Measurements from ENCODE around the gene GPR15. TPM values are rescaled to one million over a fixed set of nuclear protein-coding genes. Genes with fewer than 3 reads are reported as not detected.
A peak's percentile ranks its signal among the peaks of the same experiment; 100 is the strongest.

Gene GPR15
- total and polyA plus RNA-seq, 2 donors from 2014 or later, result not detected

DNA sequence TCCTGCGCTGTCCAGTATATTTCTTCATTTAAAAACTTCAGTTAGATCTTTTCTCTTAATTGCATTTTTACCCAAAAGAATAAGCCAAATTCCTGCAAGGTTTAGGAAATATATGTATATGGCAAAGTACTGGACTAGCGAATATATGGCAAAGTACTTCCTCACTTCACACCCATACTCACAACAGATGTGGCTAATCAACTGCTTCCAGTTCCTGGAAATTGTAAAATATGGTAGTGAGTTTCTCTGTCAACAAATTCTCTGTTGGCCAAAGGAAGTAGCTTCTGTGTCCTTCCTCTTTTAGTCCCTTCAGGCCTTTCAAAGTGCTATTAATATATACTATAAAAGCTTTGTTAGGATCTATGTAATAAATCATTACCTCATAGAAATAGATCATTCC lies 22.0 kb downstream of the GPR15 start:
- FAIRE-seq, result no peak
- Histone ChIP-seq H3K9me3 (ENCODE audit: control insufficient read depth in 2 of 3, insufficient read depth in 1 of 3, low read length in 3 of 3) (no peaks in the 10 kb centered on the region), H3K4me3 (ENCODE audit: low read length in 3 of 3) (no peak overlapping the region), H3K27ac (ENCODE audit: low read depth in 2 of 2, low read length in 2 of 2) (no peak overlapping the region), H3K9ac (ENCODE audit: low read length in 3 of 3) (no peak overlapping the region), H3K27me3 (ENCODE audit: control insufficient read depth, insufficient read depth, low read length) (no peaks in the 10 kb centered on the region), H3K36me3 (ENCODE audit: control insufficient read depth in 2 of 3, insufficient read depth in 3 of 3, low read length in 3 of 3) (no peaks in the 10 kb centered on the region), H3K4me1 (ENCODE audit: control insufficient read depth in 2 of 3, insufficient read depth in 2 of 3, low read depth in 1 of 3, low read length in 3 of 3) (no peaks in the 10 kb centered on the region)
- intact Hi-C loops (cut with DNase I), result no loop called here
- TF ChIP-seq, protein P1, sequence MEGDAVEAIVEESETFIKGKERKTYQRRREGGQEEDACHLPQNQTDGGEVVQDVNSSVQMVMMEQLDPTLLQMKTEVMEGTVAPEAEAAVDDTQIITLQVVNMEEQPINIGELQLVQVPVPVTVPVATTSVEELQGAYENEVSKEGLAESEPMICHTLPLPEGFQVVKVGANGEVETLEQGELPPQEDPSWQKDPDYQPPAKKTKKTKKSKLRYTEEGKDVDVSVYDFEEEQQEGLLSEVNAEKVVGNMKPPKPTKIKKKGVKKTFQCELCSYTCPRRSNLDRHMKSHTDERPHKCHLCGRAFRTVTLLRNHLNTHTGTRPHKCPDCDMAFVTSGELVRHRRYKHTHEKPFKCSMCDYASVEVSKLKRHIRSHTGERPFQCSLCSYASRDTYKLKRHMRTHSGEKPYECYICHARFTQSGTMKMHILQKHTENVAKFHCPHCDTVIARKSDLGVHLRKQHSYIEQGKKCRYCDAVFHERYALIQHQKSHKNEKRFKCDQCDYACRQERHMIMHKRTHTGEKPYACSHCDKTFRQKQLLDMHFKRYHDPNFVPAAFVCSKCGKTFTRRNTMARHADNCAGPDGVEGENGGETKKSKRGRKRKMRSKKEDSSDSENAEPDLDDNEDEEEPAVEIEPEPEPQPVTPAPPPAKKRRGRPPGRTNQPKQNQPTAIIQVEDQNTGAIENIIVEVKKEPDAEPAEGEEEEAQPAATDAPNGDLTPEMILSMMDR (IDR thresholded peaks at IDR 0.05; ENCODE audit: borderline replicate concordance, extremely low read depth, insufficient read depth), result no peak
- DNase-seq, result peak in 2 of 5 donors; percentile 40 to 75

DNA sequence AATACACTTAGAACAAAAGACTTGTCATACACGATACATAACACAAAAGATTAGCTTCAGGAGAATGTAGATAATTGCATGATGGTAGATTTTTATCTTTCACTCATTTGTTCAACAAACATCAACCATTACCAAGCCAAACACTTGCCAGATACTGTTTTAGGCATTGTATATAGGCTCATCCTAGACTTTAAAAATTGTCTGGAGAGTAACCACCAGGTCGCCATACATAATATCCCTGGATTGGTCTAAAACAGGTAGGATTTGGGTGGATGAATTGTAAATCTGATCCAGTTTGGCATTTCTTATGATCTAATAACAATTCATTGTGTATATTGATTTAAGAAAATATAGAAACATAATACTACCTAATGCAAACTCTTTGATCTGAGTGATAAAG lies 22.8 kb downstream of the GPR15 start:
- FAIRE-seq (no peak), DNase-seq (no peak)
- Histone ChIP-seq H3K9me3 (ENCODE audit: control insufficient read depth in 2 of 3, insufficient read depth in 1 of 3, low read length in 3 of 3) (no peaks in the 10 kb centered on the region), H3K4me3 (ENCODE audit: low read length in 3 of 3) (no peak overlapping the region), H3K27me3 (ENCODE audit: control insufficient read depth, insufficient read depth, low read length) (no peaks in the 10 kb centered on the region), H3K27ac (ENCODE audit: low read depth in 2 of 2, low read length in 2 of 2) (no peak overlapping the region), H3K9ac (ENCODE audit: low read length in 3 of 3) (no peak overlapping the region), H3K4me1 (ENCODE audit: control insufficient read depth in 2 of 3, insufficient read depth in 2 of 3, low read depth in 1 of 3, low read length in 3 of 3) (no peaks in the 10 kb centered on the region), H3K36me3 (ENCODE audit: control insufficient read depth in 2 of 3, insufficient read depth in 3 of 3, low read length in 3 of 3) (no peaks in the 10 kb centered on the region)
- TF ChIP-seq, protein P1 (IDR thresholded peaks at IDR 0.05; ENCODE audit: borderline replicate concordance, extremely low read depth, insufficient read depth), result no peak
- intact Hi-C loops (cut with DNase I), result no loop called here

DNA sequence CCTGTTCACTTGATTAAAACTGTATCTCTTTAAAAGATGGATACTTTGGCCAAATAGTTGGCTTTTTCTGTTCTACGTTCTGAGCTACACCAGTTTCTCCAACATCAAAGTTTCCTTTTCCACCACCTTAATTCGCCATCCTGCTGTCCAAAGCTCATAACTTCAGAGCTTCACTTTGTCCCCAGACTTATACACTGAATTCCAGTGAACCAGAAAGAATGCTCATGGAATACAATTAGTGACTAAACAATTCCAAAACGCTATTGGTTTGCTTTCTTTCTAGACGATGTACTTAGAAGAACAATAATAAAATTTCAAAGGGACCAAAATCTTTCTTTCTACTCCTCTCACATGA lies 23.2 kb downstream of the GPR15 start:
- Histone ChIP-seq H3K36me3 (ENCODE audit: control insufficient read depth in 2 of 3, insufficient read depth in 3 of 3, low read length in 3 of 3) (no peaks in the 10 kb centered on the region), H3K4me3 (ENCODE audit: low read length in 3 of 3) (no peak overlapping the region), H3K9me3 (ENCODE audit: control insufficient read depth in 2 of 3, insufficient read depth in 1 of 3, low read length in 3 of 3) (no peaks in the 10 kb centered on the region), H3K9ac (ENCODE audit: low read length in 3 of 3) (no peak overlapping the region), H3K4me1 (ENCODE audit: control insufficient read depth in 2 of 3, insufficient read depth in 2 of 3, low read depth in 1 of 3, low read length in 3 of 3) (no peaks in the 10 kb centered on the region), H3K27ac (ENCODE audit: low read depth in 2 of 2, low read length in 2 of 2) (no peak overlapping the region), H3K27me3 (ENCODE audit: control insufficient read depth, insufficient read depth, low read length) (no peaks in the 10 kb centered on the region)
- TF ChIP-seq, protein P1 (IDR thresholded peaks at IDR 0.05; ENCODE audit: borderline replicate concordance, extremely low read depth, insufficient read depth), result no peak
- no peak for DNase-seq
- intact Hi-C loops (cut with DNase I), result no loop called here
- no peak for FAIRE-seq

Data from kidney (tissue), 14 donors.